ENCODE measurements around the gene KLHL7.
"Not testable (repeated sequence)": the region's sequence is repeated elsewhere in the genome, so short reads cannot be mapped to it uniquely, and the experiment has no call there.

The KLHL7 gene

GRCh38 chr7:23214938-23215337, 109.4 kb downstream of the KLHL7 start:
- DNase-seq (ENCODE audit: low read depth): no peak

GRCh38 chr7:23216021-23216420, 110.4 kb downstream of the KLHL7 start:
- DNase-seq (ENCODE audit: low read depth): no peak

DNA sequence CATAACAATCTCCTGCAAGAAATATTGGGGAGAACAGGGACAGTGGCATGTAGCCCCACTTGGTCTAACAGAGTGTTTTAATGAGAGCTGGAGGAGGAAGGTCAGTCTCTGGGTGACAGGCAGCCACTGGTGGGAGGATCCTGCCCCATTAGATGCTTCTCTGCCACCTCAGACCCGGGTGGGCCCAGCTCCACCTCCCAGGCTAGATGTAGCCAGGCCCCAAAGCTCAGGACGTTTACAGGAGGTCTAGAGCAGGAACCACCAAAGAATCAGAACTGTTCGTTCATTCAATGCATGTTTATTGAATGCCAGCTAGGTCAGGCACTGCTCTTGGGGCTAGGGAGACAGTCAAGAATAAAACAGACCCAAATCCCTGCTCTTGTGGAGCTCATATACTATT, 112.6 kb downstream of the KLHL7 start:
- no peak for DNase-seq (ENCODE audit: low read depth)

- DNase-seq (ENCODE audit: low read depth): no peak
Measured at GRCh38 chr7:23220690-23221305, 115.2 kb downstream of the KLHL7 start.

- no peak for DNase-seq (ENCODE audit: low read depth)
Measured at GRCh38 chr7:23222439-23223030, 117.0 kb downstream of the KLHL7 start.

DNA sequence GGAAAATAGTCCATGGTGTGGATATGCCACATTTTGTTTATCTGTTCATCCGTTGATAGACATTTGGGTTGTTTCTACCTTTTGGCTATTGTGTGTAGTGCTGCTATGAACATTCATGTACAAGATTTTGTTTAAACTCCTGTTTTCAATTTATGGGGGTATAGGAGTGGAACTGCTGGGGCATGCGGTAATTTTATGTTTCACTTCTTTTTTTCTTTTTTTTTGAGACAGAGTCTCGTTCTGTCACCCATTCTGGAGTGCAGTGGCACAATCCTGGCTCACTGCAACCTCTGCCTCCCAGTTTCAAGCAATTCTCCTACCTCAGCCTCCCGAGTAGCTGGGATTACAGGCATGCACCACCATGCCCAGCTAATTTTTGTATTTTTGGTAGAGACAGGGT, 118.8 kb downstream of the KLHL7 start:
- not testable (repeated sequence) for DNase-seq (ENCODE audit: low read depth)

GRCh38 chr7:23226844-23227450, 121.4 kb downstream of the KLHL7 start:
- no peak for DNase-seq (ENCODE audit: low read depth)
